HG02840 (cell line): Measurements from ENCODE around the gene CLIC1.

Source experiments
- ATAC-seq: cut with Tn5 transposase; IDR thresholded peaks from one replicate; pipeline ENCODE4 v1.9.1; 2021; ENCODE audit warnings: mild to moderate bottlenecking, moderate library complexity, moderate number of reproducible peaks; ENCODE audit not compliant: unreplicated experiment, low FRiP score

CLIC1 gene

GRCh38 chr6:31707701-31708100 lies 28.6 kb downstream of the CLIC1 start:
- ATAC-seq, result no peak

DNA sequence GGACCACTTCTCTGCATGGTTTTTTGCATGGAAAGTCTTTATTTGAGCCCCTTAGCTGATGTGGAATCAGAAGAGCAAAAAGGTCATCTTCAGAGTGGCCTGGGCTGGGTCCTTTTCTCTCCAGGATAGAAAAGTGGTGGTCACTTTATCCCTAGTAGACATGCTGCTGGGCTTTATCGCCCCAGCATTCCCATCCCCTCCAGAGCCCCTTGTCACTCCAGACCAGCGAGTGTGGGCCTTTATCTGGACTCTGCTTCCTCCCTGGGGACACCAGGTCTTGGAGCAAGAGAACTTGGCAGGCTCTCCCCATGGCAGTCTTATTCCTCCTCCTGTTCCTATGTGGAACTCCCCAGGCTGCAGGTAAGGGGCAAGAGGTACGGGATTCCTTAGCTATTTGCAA lies 29.7 kb downstream of the CLIC1 start, which contains the start of gene LY6G6F:
TSS of gene LY6G6F (plus strand) at position 268 of the 400 bp plus-strand sequence. CDS start at position 309, 41 bp downstream.
- ATAC-seq, result no peak

- ATAC-seq, result no peak
These were observed 30.4 kb downstream of the CLIC1 start for GRCh38 chr6:31705931-31706330.

- ATAC-seq, result peak; percentile 71
These were observed 33.3 kb downstream of the CLIC1 start, which contains the start of gene ABHD16A for GRCh38 chr6:31702819-31703716. Gene ABHD16A (minus strand): TSS chr6:31703324. CDS start chr6:31703281, 43 bp downstream.

- no peak for ATAC-seq
These were observed 33.9 kb downstream of the CLIC1 start for GRCh38 chr6:31702405-31702818.

DNA sequence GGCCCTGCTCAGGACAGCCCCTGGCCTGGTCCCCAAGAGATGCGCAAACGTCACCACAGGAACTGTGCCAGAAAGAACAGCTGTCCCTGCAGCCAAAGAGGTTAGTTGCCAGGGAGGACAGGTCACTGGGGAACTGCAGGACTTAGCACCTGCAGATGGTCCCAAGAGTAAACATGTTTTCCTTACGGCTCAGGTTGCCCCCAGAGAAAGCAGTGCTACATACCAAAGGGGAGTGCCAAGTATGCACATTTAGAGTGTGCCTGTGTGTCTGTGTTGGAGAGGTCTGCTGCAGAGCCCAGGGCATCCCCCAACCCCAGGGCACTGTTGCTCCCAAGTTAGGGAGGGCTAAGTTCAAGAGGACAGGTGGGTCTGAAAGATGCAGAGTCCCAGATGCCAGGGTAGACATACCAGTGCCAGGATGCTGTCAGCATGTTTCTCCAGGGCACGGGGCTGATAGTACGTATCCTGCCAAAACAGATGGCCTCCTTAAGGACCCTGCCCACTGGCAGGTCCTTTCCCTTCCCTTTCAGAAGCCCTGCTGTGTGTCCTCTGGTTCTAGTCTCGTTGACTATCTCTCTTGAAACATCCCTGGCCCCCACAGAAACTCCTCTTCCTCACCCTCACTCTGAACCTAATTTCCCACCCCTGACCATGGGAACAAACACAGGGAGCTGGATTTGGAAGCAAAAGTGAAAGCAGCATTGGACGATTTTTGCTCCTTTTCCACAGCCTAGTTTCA lies 34.5 kb downstream of the CLIC1 start:
- no peak for ATAC-seq

GRCh38 chr6:31700740-31701401 lies 35.5 kb downstream of the CLIC1 start:
- no peak for ATAC-seq

- no peak for ATAC-seq
These were observed 38.8 kb downstream of the CLIC1 start for GRCh38 chr6:31697555-31697954.

DNA sequence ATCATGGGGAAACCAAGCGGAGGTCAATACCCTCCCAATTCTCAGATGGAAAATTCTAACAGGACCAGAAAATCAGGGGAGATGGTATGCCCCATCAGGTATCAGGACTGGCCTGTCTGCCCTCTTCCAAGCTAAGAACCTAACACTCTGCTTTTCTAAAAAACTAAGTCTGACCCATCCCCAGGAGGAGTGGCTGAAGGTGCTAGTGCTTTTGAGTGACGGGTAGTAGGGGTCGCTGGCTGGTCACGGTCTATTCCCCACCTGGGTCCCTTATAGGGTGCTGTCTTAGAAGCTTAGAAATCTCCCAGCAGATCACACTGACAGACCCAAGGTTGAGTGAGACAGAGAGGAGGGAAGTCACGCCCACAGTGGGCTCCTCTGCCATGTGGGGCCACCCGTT lies 42.8 kb downstream of the CLIC1 start:
- no peak for ATAC-seq

- ATAC-seq, result no peak
These were observed 43.4 kb downstream of the CLIC1 start for GRCh38 chr6:31692886-31693285.

DNA sequence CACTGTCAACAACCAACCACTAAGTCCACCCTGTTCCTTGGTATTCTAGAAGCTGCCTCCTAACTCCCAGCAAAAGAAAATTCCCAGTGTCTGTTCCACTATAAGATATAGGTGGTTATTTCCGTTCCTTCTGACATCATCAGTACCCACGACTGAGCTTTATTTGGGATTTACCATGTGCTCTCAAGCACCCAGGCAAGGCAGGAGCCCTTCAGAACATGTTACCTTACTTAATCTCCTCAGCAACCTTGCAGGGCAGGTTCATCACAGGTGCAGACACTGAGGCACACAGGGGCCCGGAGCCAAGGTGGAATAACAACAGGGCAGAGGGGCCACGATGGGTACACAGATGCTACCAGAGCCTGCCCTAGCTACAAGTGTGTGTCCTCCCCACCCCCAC lies 44.0 kb downstream of the CLIC1 start:
- no peak for ATAC-seq

DNA sequence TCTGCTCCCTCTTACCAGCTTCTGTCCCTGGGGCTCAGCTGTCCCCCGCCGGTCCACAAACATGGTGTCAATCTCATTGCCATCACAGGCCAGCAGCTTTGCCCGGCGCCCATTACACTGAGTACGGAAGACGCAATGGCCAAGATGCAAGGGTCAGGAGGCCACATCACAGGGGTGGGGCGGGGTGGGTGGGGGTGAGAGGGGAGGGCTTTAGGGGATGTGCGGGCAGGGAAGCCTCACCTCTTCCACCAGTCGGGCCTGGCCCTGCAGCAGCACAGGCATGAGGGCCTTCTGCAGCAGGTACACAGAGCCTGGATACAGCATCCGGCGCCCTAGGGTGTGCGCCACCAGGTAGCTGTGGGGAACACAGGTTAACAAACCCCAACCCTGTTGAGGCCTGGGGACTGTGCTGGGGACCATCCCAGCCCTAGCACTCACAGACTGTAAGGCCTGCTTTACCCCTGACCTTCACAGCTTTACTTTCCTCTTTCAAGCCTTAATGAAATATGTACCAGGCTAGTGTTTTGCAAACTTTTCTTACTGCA lies 44.7 kb downstream of the CLIC1 start:
- ATAC-seq, result no peak

- ATAC-seq, result no peak
These were observed 45.3 kb downstream of the CLIC1 start for GRCh38 chr6:31691078-31691463.

GRCh38 chr6:31690231-31691077 lies 45.9 kb downstream of the CLIC1 start:
- no peak for ATAC-seq

GRCh38 chr6:31689249-31690110 lies 46.9 kb downstream of the CLIC1 start:
- ATAC-seq, result no peak

- ATAC-seq, result no peak
These were observed 48.3 kb downstream of the CLIC1 start for GRCh38 chr6:31687860-31688693.

GRCh38 chr6:31687321-31687720 lies 49.0 kb downstream of the CLIC1 start:
- ATAC-seq, result no peak

DNA sequence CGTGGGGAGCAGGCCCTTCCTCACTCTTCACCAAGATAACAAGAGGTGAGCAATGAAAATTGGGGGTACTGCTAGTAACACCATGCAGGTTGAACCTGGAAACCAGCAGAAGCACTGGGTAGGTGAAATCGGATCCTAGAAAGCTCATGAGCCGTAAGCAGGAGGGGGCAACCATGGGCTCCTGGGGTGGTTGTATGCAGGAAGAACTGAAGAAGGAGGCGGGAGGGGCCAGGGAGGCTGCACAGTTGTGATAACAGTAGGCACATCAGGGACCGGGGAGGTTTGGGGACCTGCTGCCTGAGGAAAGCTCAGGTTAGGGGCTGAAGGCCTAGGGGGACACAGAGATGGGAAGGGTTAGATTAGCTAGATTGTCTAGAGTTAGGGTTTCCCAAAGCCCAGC lies 49.8 kb downstream of the CLIC1 start:
- ATAC-seq, result no peak
